Gastroesophageal sphincter (tissue), 3 donors: ENCODE data around the gene MUC6.

ENCODE experiments used
- CTCF ChIP-seq, 4 experiments: fragments of 200-600 bp in 2 of 4; fragments of 450-650 bp in 2 of 4; sonication (generic) in 1 of 4; IDR thresholded peaks; one replicate each; pipeline ENCODE4 v1.5.1; 2017 to 2019; ENCODE audit warnings: antibody characterized with exemption in 4 of 4, mild to moderate bottlenecking in 2 of 4, moderate library complexity in 2 of 4
- EP300 ChIP-seq: sonication (generic); formaldehyde crosslinking; IDR thresholded peaks from one replicate; pipeline ENCODE4 v1.6.1; 2017; ENCODE audit warnings: antibody characterized with exemption, mild to moderate bottlenecking
- POLR2A ChIP-seq, 2 donors: fragments of 450-650 bp; IDR thresholded peaks; one replicate each; pipeline ENCODE4 v1.6.1; 2017; ENCODE audit warnings: antibody characterized with exemption in 2 of 2, mild to moderate bottlenecking in 2 of 2, moderate library complexity in 1 of 2
- POLR2AphosphoS5 ChIP-seq: sonication (generic); formaldehyde crosslinking; IDR thresholded peaks from one replicate; pipeline ENCODE4 v1.6.1; 2017; ENCODE audit warnings: antibody characterized with exemption

- no peak for TF ChIP-seq POLR2A (IDR thresholded peaks at IDR 0.05)
- no peak for TF ChIP-seq CTCF (IDR thresholded peaks at IDR 0.05)
- no peak for TF ChIP-seq POLR2AphosphoS5
- TF ChIP-seq EP300 = no peak
Observed at GRCh38 chr11:1001617-1002405, 34.7 kb downstream of the MUC6 start.
